HG02759 (cell line): ENCODE data around the gene CHRNA1.

Source experiments
- ATAC-seq: cut with Tn5 transposase; IDR thresholded peaks from one replicate; pipeline ENCODE4 v1.9.1; 2021; ENCODE audit warnings: mild to moderate bottlenecking, moderate library complexity; ENCODE audit not compliant: unreplicated experiment

CHRNA1 gene

DNA sequence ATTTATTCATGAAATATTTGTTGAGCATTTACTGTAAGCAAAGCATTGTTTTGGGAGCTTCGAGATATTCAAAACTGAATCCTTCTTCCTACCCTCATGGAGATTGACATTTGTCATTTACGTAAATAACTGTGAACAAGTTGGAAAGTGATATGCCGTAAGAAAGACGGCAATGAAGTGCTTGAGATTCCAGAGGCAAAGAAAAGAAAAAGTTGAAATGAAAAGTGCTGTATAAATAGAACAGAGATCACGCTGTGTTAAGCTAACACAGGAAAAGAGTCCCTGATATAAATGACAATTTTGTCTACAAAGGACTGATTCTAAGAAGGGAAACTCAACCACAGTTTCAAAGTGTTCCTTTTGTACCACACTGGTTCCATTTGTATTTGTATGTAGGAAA is 1.8 kb downstream of the CHRNA1 start:
- ATAC-seq = no peak

- ATAC-seq = no peak
Observed at GRCh38 chr2:174761837-174762236, 2.4 kb downstream of the CHRNA1 start.

GRCh38 chr2:174760845-174761473 is 3.3 kb downstream of the CHRNA1 start:
- no peak for ATAC-seq

DNA sequence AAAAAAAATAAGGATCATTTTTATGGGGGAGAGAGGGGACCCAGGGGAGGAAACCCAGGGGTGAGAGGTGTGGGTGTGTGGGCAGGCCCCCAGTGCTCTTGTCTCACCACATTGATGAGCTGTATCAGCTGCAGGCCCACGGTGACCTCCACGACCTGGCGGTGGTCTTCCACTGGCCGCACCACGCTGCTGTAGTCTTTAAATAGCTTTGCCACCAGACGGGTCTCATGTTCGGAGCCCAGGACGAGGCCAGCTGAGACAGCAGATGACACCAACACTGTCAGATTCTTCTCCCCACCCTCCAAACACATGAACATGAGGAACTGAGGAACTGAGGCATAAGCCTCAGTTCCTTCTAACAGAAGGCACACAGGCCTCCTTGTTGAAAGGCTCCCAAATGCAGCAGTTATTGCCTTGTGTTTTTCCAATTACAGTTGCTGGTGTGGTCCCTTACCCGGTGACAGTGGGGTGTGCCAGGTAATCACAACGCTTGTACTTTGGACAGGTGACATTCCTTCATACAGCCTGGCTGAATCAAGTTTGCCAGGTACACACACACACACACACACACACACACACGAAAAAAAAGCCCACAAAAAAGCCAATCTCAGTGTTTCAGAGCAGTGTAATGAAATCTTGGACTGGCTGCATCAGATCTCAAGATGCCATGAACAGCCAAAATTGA is 4.7 kb downstream of the CHRNA1 start:
- ATAC-seq = no peak

DNA sequence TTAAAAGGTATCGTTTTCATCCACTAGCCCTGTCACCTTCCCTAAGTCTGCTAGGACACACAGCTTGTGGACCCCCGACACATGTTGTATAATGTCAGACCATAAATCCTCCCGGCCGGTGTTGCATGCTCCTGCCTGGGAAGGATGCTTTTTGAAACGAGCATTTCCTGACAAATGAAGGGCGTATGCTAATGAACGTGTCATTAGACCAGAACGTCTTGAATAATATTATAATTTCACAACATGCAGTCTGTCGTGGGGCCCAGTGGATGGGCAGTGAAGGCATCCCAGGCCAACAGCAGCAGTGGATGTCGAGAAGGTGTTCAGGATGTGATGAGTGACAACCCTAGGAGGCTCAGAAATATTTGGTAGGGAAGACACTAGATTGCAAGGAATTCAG is 7.5 kb downstream of the CHRNA1 start:
- ATAC-seq = no peak

DNA sequence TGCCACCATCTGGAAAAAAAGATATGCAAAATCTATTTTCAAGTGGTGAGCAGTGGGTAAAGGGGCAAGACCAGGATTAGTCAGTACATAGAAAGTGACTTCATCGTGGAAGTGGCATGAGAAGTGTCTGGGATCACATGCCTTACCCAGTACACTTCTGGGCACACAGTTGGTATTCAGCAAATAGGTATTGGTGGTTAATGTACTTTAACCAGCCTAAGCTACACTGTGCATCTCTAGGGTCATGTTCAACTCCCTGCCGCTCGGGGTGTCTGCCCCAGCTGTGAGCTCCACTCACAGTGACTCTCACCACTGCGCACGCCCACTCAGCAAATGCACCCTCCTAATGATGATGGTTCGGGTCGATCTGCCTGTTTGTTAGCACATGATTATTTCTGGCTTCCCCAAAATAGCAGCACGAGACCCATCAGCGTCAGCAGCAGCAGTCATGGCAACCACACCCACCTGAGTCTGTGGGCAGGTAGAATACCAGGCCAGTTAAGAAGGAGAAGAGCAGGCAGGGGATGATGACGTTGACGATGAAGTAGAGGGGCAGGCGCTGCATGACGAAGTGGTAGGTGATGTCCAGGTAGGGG is 11.1 kb downstream of the CHRNA1 start:
- peak; percentile 42 for ATAC-seq

- peak; percentile 83 for ATAC-seq
Observed at GRCh38 chr2:174752403-174753037, 11.8 kb downstream of the CHRNA1 start.

DNA sequence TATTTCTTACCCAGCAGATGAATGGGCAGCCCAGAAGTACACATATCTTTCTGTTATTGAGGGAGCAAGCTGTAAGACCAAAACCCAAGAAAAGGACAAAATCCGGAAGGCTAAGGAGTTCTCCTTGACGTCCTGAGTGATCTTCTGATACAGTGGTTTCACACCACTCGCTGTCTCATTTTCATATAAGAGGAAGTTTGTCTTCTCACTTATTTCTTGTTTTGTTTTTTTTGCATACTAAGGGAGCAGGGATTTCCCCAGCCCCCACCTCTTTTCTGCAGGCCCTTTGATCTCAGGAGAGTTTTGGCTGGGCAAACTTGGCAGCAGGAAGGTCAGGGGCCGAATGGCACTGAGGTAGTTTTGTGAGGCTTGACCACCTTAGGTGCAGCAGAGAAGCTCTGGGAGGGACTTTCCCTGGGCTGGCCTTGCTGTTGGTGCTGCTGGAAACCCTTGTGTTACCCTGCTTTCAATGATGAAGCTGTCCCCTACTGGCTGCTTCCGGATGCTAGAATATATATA is 13.3 kb downstream of the CHRNA1 start:
- ATAC-seq = peak; percentile 39

DNA sequence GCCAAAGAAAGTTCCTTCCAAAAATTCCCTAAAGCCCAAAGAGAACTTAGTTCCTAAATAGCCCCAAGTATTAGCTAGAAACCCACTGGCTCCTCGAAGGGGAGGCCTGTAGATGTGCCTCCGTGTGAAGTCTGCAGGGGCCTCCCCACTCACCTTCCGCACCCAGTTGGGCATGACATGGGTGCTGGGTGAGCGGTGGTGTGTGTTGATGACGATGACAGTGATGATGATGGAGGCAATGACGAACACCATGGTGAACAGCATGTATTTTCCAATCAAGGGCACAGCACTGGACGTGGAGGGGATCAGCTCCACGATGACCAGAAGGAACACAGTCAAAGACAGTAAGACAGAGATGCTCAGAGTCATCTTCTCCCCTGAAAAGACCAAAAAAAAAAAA is 14.5 kb downstream of the CHRNA1 start:
- no peak for ATAC-seq

DNA sequence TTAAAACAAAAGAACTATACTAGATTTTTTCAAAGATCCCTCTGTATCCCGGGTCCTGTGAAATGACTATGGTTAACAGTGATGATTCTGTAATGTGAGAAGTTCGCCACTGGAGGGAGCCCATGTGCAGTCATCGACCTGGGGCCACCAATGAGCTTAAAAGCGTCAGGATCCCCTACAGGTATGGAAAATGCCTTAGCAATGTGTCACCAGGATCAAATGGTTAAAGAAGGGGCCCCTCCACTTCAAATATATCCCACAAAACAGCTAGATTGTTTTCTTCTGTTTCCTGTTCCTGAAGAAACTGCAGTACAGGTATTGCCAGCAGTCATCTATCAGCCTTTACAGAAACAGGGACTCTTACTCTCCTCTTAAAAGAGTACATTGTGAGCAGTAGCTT is 15.3 kb downstream of the CHRNA1 start:
- no peak for ATAC-seq

GRCh38 chr2:174745142-174745541 is 19.1 kb downstream of the CHRNA1 start:
- no peak for ATAC-seq

DNA sequence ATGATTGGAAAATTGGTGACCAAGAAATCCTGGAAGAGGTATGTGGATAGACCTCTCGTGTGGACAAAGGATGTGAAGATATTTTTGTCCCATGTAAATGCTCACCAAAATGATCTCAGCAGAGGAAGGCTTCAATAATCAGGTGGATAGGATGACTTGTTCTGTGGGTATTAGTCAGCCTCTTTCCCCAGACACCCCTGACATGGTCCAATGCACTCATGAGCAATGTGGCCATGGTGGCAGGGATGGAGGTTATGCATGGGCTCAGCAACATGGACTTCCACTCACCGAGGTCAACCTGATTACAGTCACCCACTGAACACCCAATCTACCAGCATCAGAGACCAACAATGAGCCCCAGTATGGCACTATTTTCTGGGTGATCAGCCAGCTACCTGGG is 20.2 kb downstream of the CHRNA1 start:
- ATAC-seq = no peak

DNA sequence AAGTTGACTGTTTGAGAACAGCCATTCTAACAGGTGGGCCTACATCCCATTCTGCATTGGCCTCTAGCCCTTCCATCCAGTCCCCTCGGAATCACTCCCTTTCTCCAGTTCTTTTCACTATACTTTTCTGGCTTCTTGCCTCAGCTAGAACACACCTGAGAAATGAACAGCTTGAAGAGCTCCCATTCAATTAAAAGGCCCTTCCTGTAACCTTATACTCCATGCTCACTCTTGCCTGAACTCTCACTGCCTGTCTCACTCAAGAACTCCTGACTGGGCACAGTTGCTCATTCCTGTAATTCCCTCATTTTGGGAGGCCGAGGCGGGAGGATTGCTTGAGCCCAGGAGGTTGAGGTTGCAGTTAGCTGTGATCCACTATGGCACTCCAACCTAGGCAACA is 23.6 kb downstream of the CHRNA1 start:
- ATAC-seq = no peak

GRCh38 chr2:174738841-174739240 is 25.4 kb downstream of the CHRNA1 start:
- ATAC-seq = no peak

- no peak for ATAC-seq
Observed at GRCh38 chr2:174731546-174731945, 32.7 kb downstream of the CHRNA1 start.

GRCh38 chr2:174730698-174731018 is 33.6 kb downstream of the CHRNA1 start:
- no peak for ATAC-seq

DNA sequence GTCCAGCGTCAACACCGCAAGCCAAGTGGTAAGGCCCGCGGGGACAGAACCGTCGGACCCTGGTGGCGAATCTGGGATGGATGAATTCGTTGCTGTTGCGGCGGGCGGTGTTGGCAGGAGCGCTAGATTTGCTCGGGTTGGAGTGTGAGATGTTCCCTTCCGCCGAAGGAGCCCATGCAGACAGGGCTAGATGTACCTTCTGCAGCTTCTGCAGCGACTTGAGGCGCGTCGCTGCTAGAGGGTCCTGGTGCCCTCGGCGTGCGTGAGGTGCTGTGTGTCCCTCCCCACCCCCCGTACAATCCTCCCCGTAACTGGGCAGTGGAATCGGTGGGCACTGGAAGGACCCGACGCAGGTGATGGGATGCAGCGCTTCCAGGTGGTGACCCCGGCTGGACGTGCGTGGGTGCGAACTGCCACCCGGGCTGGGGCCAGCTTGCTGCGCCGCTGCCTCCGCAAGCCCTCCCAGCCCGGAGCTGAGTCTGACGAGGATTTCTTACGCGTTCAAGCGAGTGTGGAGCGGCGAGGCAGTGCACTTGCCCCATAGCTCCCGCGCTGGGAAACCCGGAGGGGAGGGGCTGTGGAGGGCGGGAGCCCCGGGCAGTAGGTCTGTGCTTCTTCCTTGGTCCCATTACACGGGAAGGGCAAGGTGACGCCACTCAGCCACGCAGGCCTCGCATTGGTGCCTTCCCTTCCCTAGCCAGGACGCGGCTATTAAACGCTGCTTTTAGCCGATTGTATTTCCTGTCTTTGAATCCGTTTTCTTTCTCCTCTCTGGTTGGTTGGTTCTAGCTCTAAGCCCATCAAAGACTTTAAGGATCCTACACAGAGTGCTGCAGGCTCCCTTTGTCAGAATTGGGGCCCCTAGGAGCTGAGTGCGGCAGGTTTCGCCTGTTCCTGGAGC is 34.2 kb downstream of the CHRNA1 start:
- ATAC-seq = no peak

- ATAC-seq = no peak
Observed at GRCh38 chr2:174728096-174728495, 36.2 kb downstream of the CHRNA1 start.

GRCh38 chr2:174726212-174726611 is 38.1 kb downstream of the CHRNA1 start:
- no peak for ATAC-seq

DNA sequence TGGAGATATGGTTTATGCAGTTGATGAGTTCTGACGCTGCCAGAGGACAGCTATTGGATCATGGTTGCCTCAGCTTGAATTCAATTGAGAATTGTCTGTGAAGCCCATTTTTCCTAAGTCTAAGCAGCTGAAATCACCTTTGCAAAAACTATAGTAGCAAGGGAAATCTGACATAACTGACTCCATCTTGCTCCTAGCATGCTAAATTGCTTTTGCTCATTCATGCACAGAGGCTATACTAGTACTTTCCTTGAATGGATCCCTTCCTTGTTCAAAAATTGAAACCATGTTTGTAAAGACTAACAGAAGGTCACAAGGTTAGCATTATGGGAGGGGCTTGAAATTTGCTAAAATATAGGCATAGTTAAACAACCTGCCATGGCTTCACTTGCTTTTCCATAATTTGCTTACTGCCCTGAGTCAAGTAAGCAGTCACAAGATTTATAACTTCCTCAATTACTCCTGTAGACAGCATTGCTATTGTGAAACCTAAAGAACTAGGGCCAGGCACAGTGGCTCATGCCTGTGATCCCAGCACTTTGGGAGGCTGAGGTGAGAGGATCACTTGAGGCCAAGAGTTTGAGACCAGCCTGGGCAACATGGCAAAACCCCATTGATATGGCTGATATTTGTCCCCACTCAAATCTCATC is 41.2 kb downstream of the CHRNA1 start:
- ATAC-seq = no peak
